K562 (cell line): ENCODE results near the gene SEMA3A. TPM values are rescaled to one million over a fixed set of nuclear protein-coding genes. Genes with fewer than 3 reads are reported as not detected.

Experiments used
- ATAC-seq: fragments of 200-7000 bp; cut with Tn5 transposase; 3 replicates; pipeline ENCODE4 v1.9.1; 2020; ENCODE audit warnings: moderate library complexity
- BruUV-seq: library from RNA; stranded (reverse); fragments of 400-500 nt; replicated peaks from 2 replicates; lab custom pipeline; 2021; lab: Mats Ljungman, UMichigan
- CTCF ChIA-PET: fragments of 300-600 bp; formaldehyde crosslinking; extraction: SDS; loops from one replicate; lab custom pipeline; 2021; ENCODE audit warnings: low intra/inter-chr PET ratio; lab: Yijun Ruan, JAX
- POLR2A ChIA-PET: fragments of 300-600, 350-650 bp; sonication (Branson Sonifier 250); formaldehyde crosslinking; extraction: SDS; loops from one replicate; lab custom pipeline; 2021; ENCODE audit warnings: antibody characterized with exemption, inconsistent platforms; lab: Yijun Ruan, JAX
- DNase-seq, 4 experiments: peaks; one replicate each; pipeline versions ENCODE4 v3.0.0 to v3.0.0-alpha.2; 2011 to 2018; ENCODE audit warnings: low spot score in 3 of 4, mixed read lengths in 3 of 4; ENCODE audit errors: extremely low read depth in 1 of 4
- FAIRE-seq: peaks from 2 replicates; lab custom pipeline; 2011; peaks lifted over from hg19 to GRCh38; lab: Jason Lieb, UNC
- H2AFZ ChIP-seq: 2 replicates; pipeline ENCODE4 v1.6.0; 2011; ENCODE audit warnings: low read depth, low read length, control low read depth, inconsistent platforms
- H3K27ac ChIP-seq: fragments of 200-600 bp; 3 replicates; pipeline ENCODE4 v1.8.0; 2011; ENCODE audit warnings: low read depth, mild to moderate bottlenecking, control low read depth, inconsistent platforms, low read length, moderate library complexity, mixed read lengths; ENCODE audit errors: extremely low read depth
- H3K27me3 ChIP-seq, 2 experiments: fragments of 300-600 bp in 1 of 2; 2 replicates in 1 of 2; 3 replicates in 1 of 2; pipeline versions ENCODE4 v1.6.0 to v1.8.0; 2011; ENCODE audit warnings: inconsistent platforms in 2 of 2, low read length in 2 of 2, mild to moderate bottlenecking in 1 of 2, mixed read lengths in 1 of 2, moderate library complexity in 1 of 2; ENCODE audit not compliant: control insufficient read depth in 2 of 2, insufficient read depth in 2 of 2
- H3K36me3 ChIP-seq: fragments of 300-600 bp; 3 replicates; pipeline ENCODE4 v1.8.0; 2011; ENCODE audit warnings: mild to moderate bottlenecking, low read length, inconsistent platforms; ENCODE audit not compliant: control insufficient read depth, insufficient read depth
- H3K4me1 ChIP-seq, 2 experiments: fragments of 200-600 bp in 1 of 2; replicated peaks in 1 of 2; 2 replicates in 1 of 2; 3 replicates in 1 of 2; pipeline versions ENCODE4 v1.5.1 to v1.8.0; 2011; ENCODE audit warnings: inconsistent platforms in 2 of 2, low read length in 2 of 2, mild to moderate bottlenecking in 1 of 2, mixed read lengths in 1 of 2, moderate library complexity in 1 of 2; ENCODE audit not compliant: control insufficient read depth in 2 of 2, insufficient read depth in 2 of 2
- H3K4me2 ChIP-seq: 2 replicates; pipeline ENCODE4 v1.6.1; 2011; ENCODE audit warnings: low read length, control low read depth, inconsistent platforms, mixed read lengths; ENCODE audit not compliant: insufficient read depth
- H3K4me3 ChIP-seq: fragments of 200-600 bp; sonication (generic), shearing (Covaris generic); 2 replicates; pipeline ENCODE4 v1.5.1; 2016; ENCODE audit warnings: control low read depth, inconsistent platforms
- H3K79me2 ChIP-seq: fragments of 200-600 bp; 3 replicates; pipeline ENCODE4 v1.8.0; 2011; ENCODE audit warnings: low read length, inconsistent platforms; ENCODE audit not compliant: control insufficient read depth, insufficient read depth
- H3K9ac ChIP-seq, 2 experiments: 2 replicates each; pipeline versions ENCODE4 v1.6.0 to v1.6.1; 2011; ENCODE audit warnings: low read depth in 2 of 2, low read length in 2 of 2, control low read depth in 1 of 2, inconsistent platforms in 1 of 2, mild to moderate bottlenecking in 1 of 2, mixed read lengths in 1 of 2; ENCODE audit not compliant: insufficient read depth in 1 of 2
- H3K9me1 ChIP-seq: one replicate; pipeline ENCODE4 v1.6.0; 2011; ENCODE audit warnings: inconsistent platforms, mild to moderate bottlenecking, low read length, moderate library complexity; ENCODE audit not compliant: control insufficient read depth, insufficient read depth
- H3K9me3 ChIP-seq: replicated peaks from 2 replicates; pipeline ENCODE4 v1.5.1; 2011; ENCODE audit warnings: low read depth, low read length, inconsistent platforms; ENCODE audit not compliant: control insufficient read depth, insufficient read depth
- H4K20me1 ChIP-seq: replicated peaks from 2 replicates; pipeline ENCODE4 v1.6.1; 2011; ENCODE audit warnings: low read length, inconsistent platforms, mixed read lengths; ENCODE audit not compliant: control insufficient read depth, insufficient read depth
- CBFB ChIP-seq: sonication (generic); formaldehyde crosslinking; IDR thresholded peaks from 2 replicates; pipeline ENCODE4 v1.4.0; 2020; ENCODE audit warnings: mild to moderate bottlenecking, missing genetic modification reagents
- CTCFL ChIP-seq: IDR thresholded peaks from 2 replicates; pipeline ENCODE4 v1.6.1; 2011; ENCODE audit warnings: borderline replicate concordance, low read depth, mild to moderate bottlenecking, moderate library complexity, low read length; ENCODE audit not compliant: insufficient read depth, poor library complexity, severe bottlenecking
- EHMT2 ChIP-seq: fragments of 450-650 bp; IDR thresholded peaks from 2 replicates; pipeline ENCODE4 v1.6.1; 2018; ENCODE audit warnings: antibody characterized with exemption
- ELF4 ChIP-seq: fragments of 450-650 bp; formaldehyde crosslinking; IDR thresholded peaks from 2 replicates; pipeline ENCODE4 v1.4.0; 2022; ENCODE audit warnings: missing genetic modification characterization
- ERF ChIP-seq: fragments of 450-650 bp; formaldehyde crosslinking; IDR thresholded peaks from 2 replicates; pipeline ENCODE4 v1.4.0; 2020; ENCODE audit warnings: mild to moderate bottlenecking, mixed read lengths
- MAFK ChIP-seq: IDR thresholded peaks from 2 replicates; pipeline ENCODE4 v1.6.1; 2011; ENCODE audit warnings: low read length, improper control_type of control experiment
- MEF2D ChIP-seq: conservative IDR thresholded peaks from 2 replicates; pipeline ENCODE4 v1.6.1; 2016; ENCODE audit warnings: low read depth, missing genetic modification characterization, missing compliant biosample characterization
- POLR2A ChIP-seq: fragments of 450-650 bp; conservative IDR thresholded peaks from 2 replicates; pipeline ENCODE4 v1.6.1; 2016
- PRPF4 ChIP-seq: fragments of 200-400 bp; formaldehyde crosslinking; IDR thresholded peaks from one replicate; pipeline ENCODE4 v1.6.1; 2017; ENCODE audit warnings: low read length, low read depth, mild to moderate bottlenecking; ENCODE audit not compliant: insufficient read depth, poor library complexity, severe bottlenecking
- PTBP1 ChIP-seq: fragments of 200-400 bp; formaldehyde crosslinking; IDR thresholded peaks from 2 replicates; pipeline ENCODE4 v1.6.1; 2017; ENCODE audit warnings: low read depth, low read length
- SMAD4 ChIP-seq: fragments of 250-450 bp; sonication (Bioruptor Pico); conservative IDR thresholded peaks from 2 replicates; pipeline ENCODE4 v1.8.0; 2021; ENCODE audit warnings: inconsistent platforms, mild to moderate bottlenecking, moderate library complexity
- THRAP3 ChIP-seq: fragments of 450-650 bp; IDR thresholded peaks from 2 replicates; pipeline ENCODE4 v1.6.1; 2016; ENCODE audit warnings: mild to moderate bottlenecking, inconsistent platforms, borderline replicate concordance
- YY1 ChIP-seq, 3 experiments: IDR thresholded peaks; 2 replicates each; pipeline ENCODE4 v1.6.1; 2011; ENCODE audit warnings: low read length in 2 of 3, mild to moderate bottlenecking in 2 of 3, moderate library complexity in 2 of 3, borderline replicate concordance in 1 of 3, control low read depth in 1 of 3, low read depth in 1 of 3; ENCODE audit not compliant: insufficient read depth in 3 of 3, insufficient replicate concordance in 2 of 3, control insufficient read depth in 1 of 3, insufficient read length in 1 of 3; ENCODE audit errors: extremely low read depth in 1 of 3
- ZNF316 ChIP-seq: fragments of 450-650 bp; IDR thresholded peaks from 2 replicates; pipeline ENCODE4 v1.6.1; 2016
- WGBS: fragments of 100-300 bp; shearing (Covaris generic); methylation state at CpG from one replicate; pipeline ENCODE4 v1.1.6; 2016; ENCODE audit warnings: low coverage, mixed read lengths; ENCODE audit not compliant: insufficient coverage; ENCODE audit errors: missing lambda C conversion rate; 5-methylcytosine and 5-hydroxymethylcytosine counted together
- in situ Hi-C: fragments of 300-500 bp; cut with MboI; formaldehyde crosslinking; loops from 4 replicates; pipeline ENCODE4 v1.15.0; 2018; ENCODE audit warnings: inconsistent platforms, mixed read lengths
- intact Hi-C: fragments of 100-400 bp; cut with micrococcal nuclease; formaldehyde crosslinking; loops from 2 replicates; pipeline ENCODE4 v1.14.2; 2022
- polyA plus RNA-seq, 8 experiments: library from polyadenylated mRNA; depleted of rRNA in 4 of 8; stranded (reverse) in 5 of 8; unstranded in 3 of 8; fragments of >200 nt; fragmentation: Nextera tagmentation in 2 of 8; fragmentation: Illumina TruSeq in 1 of 8; extraction: Ambion mirVana in 2 of 8; extraction: Trizol in 1 of 8; gene quantifications; 2 replicates each; pipeline versions ENCODE4 v1.2.1 to v1.2.3, GENCODE V29; 2011 to 2014; ENCODE audit warnings: inconsistent platforms in 1 of 8, missing spikeins in 1 of 8
- total RNA-seq, 7 experiments: library from RNA; depleted of rRNA in 6 of 7; stranded (reverse); fragments of >200 nt in 6 of 7; fragmentation: Illumina TruSeq in 2 of 7; extraction: Trizol in 2 of 7; gene quantifications; 2 replicates each; pipeline versions ENCODE4 v1.2.1 to v1.2.3, GENCODE V29; 2011 to 2021; ENCODE audit warnings: low replicate concordance in 1 of 7
- TF ChIP-seq, protein P1 (sequence below): sonication (generic); formaldehyde crosslinking; IDR thresholded peaks from 2 replicates; pipeline ENCODE4 v1.8.0; 2023; ENCODE audit warnings: missing genetic modification reagents, mild to moderate bottlenecking, borderline replicate concordance

SEMA3A gene
- total and polyA plus RNA-seq, 9 of the 15 experiments (the other 6 are each of a cell fraction or from before 2014, with no cell fraction given), result 0.36 to 3.0 (median 1.1) TPM

- no peaks in the 10 kb centered on the region for H4K20me1 ChIP-seq
- no peaks in the 10 kb centered on the region for H3K4me1 ChIP-seq
- no peak overlapping the region for H3K27ac ChIP-seq
- H3K9me3 ChIP-seq, result no peaks in the 10 kb centered on the region
- H3K4me2 ChIP-seq, result no peak overlapping the region
- H3K9ac ChIP-seq, result no peak overlapping the region
- no peaks in the 10 kb centered on the region for H3K9me1 ChIP-seq
- ChIA-PET CTCF (no interaction called here), POLR2A (no interaction called here)
- no peak overlapping the region for H3K4me3 ChIP-seq
- 13% methylated on average over 2 of the region's 2 CpGs for WGBS
- no peaks in the 10 kb centered on the region for H3K36me3 ChIP-seq
- H2AFZ ChIP-seq, result 0 out of 2 replicates have a peak overlapping the region, but pooled peaks have one; percentile 32
- no peaks in the 10 kb centered on the region for H3K27me3 ChIP-seq
- no peak for ATAC-seq
- intact Hi-C loops, result no loop called here
- no peak for DNase-seq
- no peak for FAIRE-seq
- no TSS peak for BruUV-seq
- in situ Hi-C loops, result no loop called here
- H3K79me2 ChIP-seq, result no peaks in the 10 kb centered on the region
- TF ChIP-seq CBFB (CRISPR knock-in tag) (no peak), ERF (no peak), THRAP3 (no peak), PTBP1 (no peak), MEF2D (tag) (no peak), EHMT2 (no peak), SMAD4 (CRISPR knock-in tag) (no peak), YY1 (IDR thresholded peaks at IDR 0.05; ENCODE audit: borderline replicate concordance in 1 of 3, control insufficient read depth in 1 of 3, extremely low read depth in 1 of 3, insufficient read depth in 3 of 3, insufficient read length in 1 of 3, insufficient replicate concordance in 2 of 3, low read depth in 1 of 3, low read length in 2 of 3) (no peak), ELF4 (CRISPR knock-in tag) (no peak), CTCFL (no peak), PRPF4 (no peak), ZNF316 (peak; percentile 64), POLR2A (no peak), MAFK (peak; percentile 14; the same call in 1 of the 2 replicates)
- TF ChIP-seq, protein P1, sequence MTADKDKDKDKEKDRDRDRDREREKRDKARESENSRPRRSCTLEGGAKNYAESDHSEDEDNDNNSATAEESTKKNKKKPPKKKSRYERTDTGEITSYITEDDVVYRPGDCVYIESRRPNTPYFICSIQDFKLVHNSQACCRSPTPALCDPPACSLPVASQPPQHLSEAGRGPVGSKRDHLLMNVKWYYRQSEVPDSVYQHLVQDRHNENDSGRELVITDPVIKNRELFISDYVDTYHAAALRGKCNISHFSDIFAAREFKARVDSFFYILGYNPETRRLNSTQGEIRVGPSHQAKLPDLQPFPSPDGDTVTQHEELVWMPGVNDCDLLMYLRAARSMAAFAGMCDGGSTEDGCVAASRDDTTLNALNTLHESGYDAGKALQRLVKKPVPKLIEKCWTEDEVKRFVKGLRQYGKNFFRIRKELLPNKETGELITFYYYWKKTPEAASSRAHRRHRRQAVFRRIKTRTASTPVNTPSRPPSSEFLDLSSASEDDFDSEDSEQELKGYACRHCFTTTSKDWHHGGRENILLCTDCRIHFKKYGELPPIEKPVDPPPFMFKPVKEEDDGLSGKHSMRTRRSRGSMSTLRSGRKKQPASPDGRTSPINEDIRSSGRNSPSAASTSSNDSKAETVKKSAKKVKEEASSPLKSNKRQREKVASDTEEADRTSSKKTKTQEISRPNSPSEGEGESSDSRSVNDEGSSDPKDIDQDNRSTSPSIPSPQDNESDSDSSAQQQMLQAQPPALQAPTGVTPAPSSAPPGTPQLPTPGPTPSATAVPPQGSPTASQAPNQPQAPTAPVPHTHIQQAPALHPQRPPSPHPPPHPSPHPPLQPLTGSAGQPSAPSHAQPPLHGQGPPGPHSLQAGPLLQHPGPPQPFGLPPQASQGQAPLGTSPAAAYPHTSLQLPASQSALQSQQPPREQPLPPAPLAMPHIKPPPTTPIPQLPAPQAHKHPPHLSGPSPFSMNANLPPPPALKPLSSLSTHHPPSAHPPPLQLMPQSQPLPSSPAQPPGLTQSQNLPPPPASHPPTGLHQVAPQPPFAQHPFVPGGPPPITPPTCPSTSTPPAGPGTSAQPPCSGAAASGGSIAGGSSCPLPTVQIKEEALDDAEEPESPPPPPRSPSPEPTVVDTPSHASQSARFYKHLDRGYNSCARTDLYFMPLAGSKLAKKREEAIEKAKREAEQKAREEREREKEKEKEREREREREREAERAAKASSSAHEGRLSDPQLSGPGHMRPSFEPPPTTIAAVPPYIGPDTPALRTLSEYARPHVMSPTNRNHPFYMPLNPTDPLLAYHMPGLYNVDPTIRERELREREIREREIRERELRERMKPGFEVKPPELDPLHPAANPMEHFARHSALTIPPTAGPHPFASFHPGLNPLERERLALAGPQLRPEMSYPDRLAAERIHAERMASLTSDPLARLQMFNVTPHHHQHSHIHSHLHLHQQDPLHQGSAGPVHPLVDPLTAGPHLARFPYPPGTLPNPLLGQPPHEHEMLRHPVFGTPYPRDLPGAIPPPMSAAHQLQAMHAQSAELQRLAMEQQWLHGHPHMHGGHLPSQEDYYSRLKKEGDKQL (CRISPR knock-in tag), result no peak
These were observed 138.5 kb downstream of the SEMA3A start for GRCh38 chr7:84055904-84056605.
